RWPE2 (cell line): Measurements from ENCODE around the gene PRPF19.

Experiments
- ATAC-seq: fragments of 200-7000 bp; cut with Tn5 transposase; 3 replicates; pipeline ENCODE4 v1.9.1; 2021; ENCODE audit warnings: low read depth
- DNase-seq: peaks from one replicate; pipeline ENCODE4 v3.0.0-alpha.2; 2020; ENCODE audit warnings: low spot score
- H3K27ac ChIP-seq: fragments of 450-650 bp; 2 replicates; pipeline ENCODE4 v1.5.1; 2017; ENCODE audit warnings: mild to moderate bottlenecking; ENCODE audit not compliant: poor library complexity, severe bottlenecking
- H3K27me3 ChIP-seq: fragments of 250-450 bp; sonication (Bioruptor Pico); 2 replicates; pipeline ENCODE4 v1.5.1; 2021; ENCODE audit warnings: mild to moderate bottlenecking, moderate library complexity; ENCODE audit not compliant: insufficient read depth, poor library complexity, severe bottlenecking
- H3K36me3 ChIP-seq: fragments of 250-450 bp; sonication (Bioruptor Pico); 2 replicates; pipeline ENCODE4 v1.5.1; 2020; ENCODE audit warnings: low read depth, mild to moderate bottlenecking, moderate library complexity
- H3K4me1 ChIP-seq: fragments of 250-450 bp; sonication (Bioruptor Pico); 2 replicates; pipeline ENCODE4 v1.5.1; 2021; ENCODE audit warnings: mild to moderate bottlenecking, moderate library complexity; ENCODE audit not compliant: insufficient read depth, poor library complexity, severe bottlenecking
- H3K4me3 ChIP-seq: fragments of 250-450 bp; sonication (Bioruptor Pico); 2 replicates; pipeline ENCODE4 v1.5.1; 2021; ENCODE audit warnings: mild to moderate bottlenecking, moderate library complexity; ENCODE audit not compliant: severe bottlenecking
- H3K9me3 ChIP-seq: fragments of 250-450 bp; sonication (Bioruptor Pico); 2 replicates; pipeline ENCODE4 v1.5.1; 2021; ENCODE audit warnings: mild to moderate bottlenecking, moderate library complexity; ENCODE audit not compliant: severe bottlenecking
- TF ChIP-seq, protein P1 (sequence below): fragments of 450-650 bp; IDR thresholded peaks from one replicate; pipeline ENCODE4 v1.5.1; 2017; ENCODE audit warnings: mild to moderate bottlenecking, moderate library complexity; ENCODE audit not compliant: poor library complexity, severe bottlenecking

The PRPF19 gene

GRCh38 chr11:60902625-60903024, 3.8 kb downstream of the PRPF19 start:
- Histone ChIP-seq H3K4me1 (peaks cover 6% of the 10 kb centered on the region), H3K27ac (no peak overlapping the region), H3K36me3 (peaks cover 73% of the 10 kb centered on the region), H3K9me3 (no peaks in the 10 kb centered on the region), H3K27me3 (no peaks in the 10 kb centered on the region), H3K4me3 (no peak overlapping the region)
- TF ChIP-seq, protein P1, sequence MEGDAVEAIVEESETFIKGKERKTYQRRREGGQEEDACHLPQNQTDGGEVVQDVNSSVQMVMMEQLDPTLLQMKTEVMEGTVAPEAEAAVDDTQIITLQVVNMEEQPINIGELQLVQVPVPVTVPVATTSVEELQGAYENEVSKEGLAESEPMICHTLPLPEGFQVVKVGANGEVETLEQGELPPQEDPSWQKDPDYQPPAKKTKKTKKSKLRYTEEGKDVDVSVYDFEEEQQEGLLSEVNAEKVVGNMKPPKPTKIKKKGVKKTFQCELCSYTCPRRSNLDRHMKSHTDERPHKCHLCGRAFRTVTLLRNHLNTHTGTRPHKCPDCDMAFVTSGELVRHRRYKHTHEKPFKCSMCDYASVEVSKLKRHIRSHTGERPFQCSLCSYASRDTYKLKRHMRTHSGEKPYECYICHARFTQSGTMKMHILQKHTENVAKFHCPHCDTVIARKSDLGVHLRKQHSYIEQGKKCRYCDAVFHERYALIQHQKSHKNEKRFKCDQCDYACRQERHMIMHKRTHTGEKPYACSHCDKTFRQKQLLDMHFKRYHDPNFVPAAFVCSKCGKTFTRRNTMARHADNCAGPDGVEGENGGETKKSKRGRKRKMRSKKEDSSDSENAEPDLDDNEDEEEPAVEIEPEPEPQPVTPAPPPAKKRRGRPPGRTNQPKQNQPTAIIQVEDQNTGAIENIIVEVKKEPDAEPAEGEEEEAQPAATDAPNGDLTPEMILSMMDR, result no peak
- DNase-seq (no peak), ATAC-seq (no peak)

GRCh38 chr11:60900673-60901404, 5.5 kb downstream of the PRPF19 start:
- H3K4me1 ChIP-seq, result peaks cover 6% of the 10 kb centered on the region
- TF ChIP-seq, protein P1, result no peak
- H3K9me3 ChIP-seq, result no peaks in the 10 kb centered on the region
- no peak overlapping the region for H3K27ac ChIP-seq
- ATAC-seq, result no peak
- H3K4me3 ChIP-seq, result no peak overlapping the region
- H3K36me3 ChIP-seq, result peaks cover 91% of the 10 kb centered on the region
- DNase-seq, result no peak
- H3K27me3 ChIP-seq, result no peaks in the 10 kb centered on the region

- H3K4me1 ChIP-seq, result peaks cover 5% of the 10 kb centered on the region
- peaks cover 97% of the 10 kb centered on the region for H3K36me3 ChIP-seq
- no peaks in the 10 kb centered on the region for H3K9me3 ChIP-seq
- H3K4me3 ChIP-seq, result no peak overlapping the region
- no peaks in the 10 kb centered on the region for H3K27me3 ChIP-seq
- no peak overlapping the region for H3K27ac ChIP-seq
- DNase-seq, result no peak
- no peak for ATAC-seq
- TF ChIP-seq, protein P1, result no peak
Measured at GRCh38 chr11:60899977-60900376, 6.4 kb downstream of the PRPF19 start.

DNA sequence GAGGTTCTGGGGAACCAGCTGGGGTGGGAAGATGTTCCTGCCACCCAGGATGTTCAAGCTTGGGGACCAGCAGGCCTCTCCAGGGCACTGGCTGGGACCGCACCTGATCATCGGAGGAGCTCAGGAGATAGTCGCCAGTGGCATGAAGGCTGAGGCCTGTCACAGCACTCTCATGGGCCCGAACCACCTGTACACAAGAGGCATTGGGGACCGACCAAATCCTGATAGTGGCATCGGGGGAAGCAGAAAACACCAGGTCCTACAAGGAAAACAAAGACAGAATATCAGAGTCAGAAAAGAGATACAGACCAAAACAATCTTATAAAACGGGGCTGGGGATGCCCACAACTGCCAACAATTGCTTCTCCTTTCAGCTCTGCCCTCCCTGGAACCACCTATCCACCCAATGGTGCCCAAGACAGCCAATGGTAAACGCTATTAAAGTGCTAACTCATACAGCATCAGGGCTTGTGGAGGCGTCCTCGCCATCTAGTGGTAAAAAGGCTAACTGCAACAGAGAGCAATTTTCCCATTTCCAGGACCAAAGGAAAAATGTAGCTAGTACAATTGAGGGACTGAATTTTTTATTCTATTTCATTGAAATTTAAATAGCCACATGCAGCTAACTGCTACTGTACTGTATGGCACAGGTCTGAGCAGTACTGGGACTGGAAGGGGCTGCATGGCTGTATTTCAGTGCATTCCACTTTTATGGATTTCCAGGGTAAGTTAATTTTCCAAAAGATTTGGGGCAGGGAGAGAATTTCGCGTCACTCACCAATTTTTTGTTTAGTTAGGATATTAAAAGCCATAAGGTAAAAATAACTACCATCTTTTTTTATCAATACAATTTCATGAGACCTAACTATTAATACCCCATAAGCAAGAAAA, 7.1 kb downstream of the PRPF19 start:
- no peaks in the 10 kb centered on the region for H3K27me3 ChIP-seq
- ATAC-seq, result peak; percentile 75
- no peaks in the 10 kb centered on the region for H3K9me3 ChIP-seq
- H3K4me3 ChIP-seq, result no peak overlapping the region
- no peak for DNase-seq
- H3K36me3 ChIP-seq, result peaks cover 97% of the 10 kb centered on the region
- no peak overlapping the region for H3K27ac ChIP-seq
- TF ChIP-seq, protein P1, result peak; percentile 92
- no peaks in the 10 kb centered on the region for H3K4me1 ChIP-seq
